Measurements from ENCODE around the gene RHBDD1. TPM values are rescaled to one million over a fixed set of nuclear protein-coding genes. Genes with fewer than 3 reads are reported as not detected.
"Not testable (repeated sequence)": the region's sequence is repeated elsewhere in the genome, so short reads cannot be mapped to it uniquely, and the experiment has no call there.

Gene RHBDD1
- total and polyA plus RNA-seq, 4 donors, result 4.8 to 66.4 (median 24.7) TPM

- Histone ChIP-seq H3K27ac (ENCODE audit: low read depth in 1 of 2, low read length in 1 of 2) (no peak overlapping the region), H3K27me3 (ENCODE audit: control insufficient read depth in 3 of 3, insufficient read depth in 3 of 3, low read length in 2 of 3) (no peaks in the 10 kb centered on the region), H3K4me3 (no peak overlapping the region), H3K36me3 (ENCODE audit: control insufficient read depth in 4 of 4, insufficient read depth in 4 of 4, low read length in 4 of 4) (no peaks in the 10 kb centered on the region), H3K9me3 (ENCODE audit: control insufficient read depth in 4 of 4, insufficient read depth in 3 of 4, low read length in 3 of 4) (peaks cover 0 to 2% (median 0%) of the 10 kb centered on the region in 4 donors), H3K4me1 (ENCODE audit: control insufficient read depth in 5 of 5, insufficient read depth in 5 of 5, low read length in 5 of 5) (peaks cover 0 to 11% (median 4%) of the 10 kb centered on the region in 5 donors), H3K9ac (ENCODE audit: insufficient read depth in 1 of 2, low read length in 2 of 2) (no peak overlapping the region)
- TF ChIP-seq CTCF (IDR thresholded peaks at IDR 0.05; ENCODE audit: control extremely low read depth, extremely low read depth), result no peak
- WGBS, 2 donors, result 100% methylated on average over 1 of the region's 1 CpG
- ATAC-seq (ENCODE audit: insufficient read depth, low FRiP score) (no peak), DNase-seq (no peak)
Measured at GRCh38 chr2:226832061-226832460, 3.8 kb upstream of the RHBDD1 start.

- not testable (repeated sequence) for H3K4me3 ChIP-seq; H3K27me3 ChIP-seq (ENCODE audit: control insufficient read depth in 3 of 3, insufficient read depth in 3 of 3, low read length in 2 of 3); H3K27ac ChIP-seq (ENCODE audit: low read depth in 1 of 2, low read length in 1 of 2); ATAC-seq (ENCODE audit: insufficient read depth, low FRiP score); H3K36me3 ChIP-seq (ENCODE audit: control insufficient read depth in 4 of 4, insufficient read depth in 4 of 4, low read length in 4 of 4); DNase-seq; H3K9me3 ChIP-seq (ENCODE audit: control insufficient read depth in 4 of 4, insufficient read depth in 3 of 4, low read length in 3 of 4)
- peaks cover 0 to 24% (median 7%) of the 10 kb centered on the region in 5 donors for H3K4me1 ChIP-seq (ENCODE audit: control insufficient read depth in 5 of 5, insufficient read depth in 5 of 5, low read length in 5 of 5)
- peak overlapping the region; percentile 59 to 84 for H3K9ac ChIP-seq (ENCODE audit: insufficient read depth in 1 of 2, low read length in 2 of 2)
- WGBS, 2 donors, result 89 to 98% methylated on average over 18 of the region's 18 CpGs
Measured at GRCh38 chr2:226834880-226835279, 974 bp upstream of the RHBDD1 start.

DNA sequence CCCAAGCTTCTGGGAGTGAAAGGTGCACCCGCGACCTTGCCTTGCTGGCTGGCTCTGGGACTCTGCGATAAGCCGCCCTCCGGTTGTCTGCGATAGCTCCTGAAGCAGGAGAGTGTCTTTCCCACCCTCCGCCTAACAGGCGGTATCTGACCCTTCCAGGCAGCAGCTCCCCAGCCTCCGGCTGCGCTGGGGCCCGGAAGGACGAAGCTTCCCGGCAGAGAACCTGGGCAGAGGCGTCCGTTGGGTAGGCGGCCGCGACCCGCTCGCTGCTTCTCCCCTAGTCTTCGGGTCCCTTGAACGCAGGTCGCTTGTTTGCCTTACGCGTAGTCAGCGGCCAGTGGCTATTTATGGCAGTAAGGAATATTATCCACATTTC is 446 bp upstream of the RHBDD1 start:
- TF ChIP-seq CTCF (IDR thresholded peaks at IDR 0.05; ENCODE audit: control extremely low read depth, extremely low read depth), result no peak
- ATAC-seq (ENCODE audit: insufficient read depth, low FRiP score) (peak; percentile 12), DNase-seq (no peak)
- no peaks in the 10 kb centered on the region for H3K27me3 ChIP-seq (ENCODE audit: control insufficient read depth in 3 of 3, insufficient read depth in 3 of 3, low read length in 2 of 3)
- no peaks in the 10 kb centered on the region for H3K36me3 ChIP-seq (ENCODE audit: control insufficient read depth in 4 of 4, insufficient read depth in 4 of 4, low read length in 4 of 4)
- H3K4me1 ChIP-seq (ENCODE audit: control insufficient read depth in 5 of 5, insufficient read depth in 5 of 5, low read length in 5 of 5), result peaks cover 0 to 24% (median 7%) of the 10 kb centered on the region in 5 donors
- 4% methylated on average over 25 to 26 of the region's 26 CpGs for WGBS, 2 donors
- H3K9ac ChIP-seq (ENCODE audit: insufficient read depth in 1 of 2, low read length in 2 of 2), result peak overlapping the region; percentile 59 to 84
- H3K27ac ChIP-seq (ENCODE audit: low read depth in 1 of 2, low read length in 1 of 2), result peak overlapping the region; percentile 80 to 100
- H3K9me3 ChIP-seq (ENCODE audit: control insufficient read depth in 4 of 4, insufficient read depth in 3 of 4, low read length in 3 of 4), result peaks cover 0 to 2% (median 0%) of the 10 kb centered on the region in 4 donors
- H3K4me3 ChIP-seq, result peak overlapping the region; percentile 53

GRCh38 chr2:226836548-226836885 is 663 bp downstream of the RHBDD1 start:
- H3K36me3 ChIP-seq (ENCODE audit: control insufficient read depth in 4 of 4, insufficient read depth in 4 of 4, low read length in 4 of 4), result no peaks in the 10 kb centered on the region
- H3K4me3 ChIP-seq, result peak overlapping the region; percentile 76
- peak overlapping the region; percentile 89 to 99 for H3K9ac ChIP-seq (ENCODE audit: insufficient read depth in 1 of 2, low read length in 2 of 2)
- DNase-seq, result no peak
- no peaks in the 10 kb centered on the region for H3K27me3 ChIP-seq (ENCODE audit: control insufficient read depth in 3 of 3, insufficient read depth in 3 of 3, low read length in 2 of 3)
- H3K9me3 ChIP-seq (ENCODE audit: control insufficient read depth in 4 of 4, insufficient read depth in 3 of 4, low read length in 3 of 4), result no peaks in the 10 kb centered on the region
- TF ChIP-seq CTCF (IDR thresholded peaks at IDR 0.05; ENCODE audit: control extremely low read depth, extremely low read depth), result no peak
- WGBS, 2 donors, result 2 to 5% methylated on average over 6 of the region's 6 CpGs
- ATAC-seq (ENCODE audit: insufficient read depth, low FRiP score), result no peak
- peak overlapping the region; percentile 95 to 100 for H3K27ac ChIP-seq (ENCODE audit: low read depth in 1 of 2, low read length in 1 of 2)
- H3K4me1 ChIP-seq (ENCODE audit: control insufficient read depth in 5 of 5, insufficient read depth in 5 of 5, low read length in 5 of 5), result peaks cover 0 to 24% (median 7%) of the 10 kb centered on the region in 5 donors

Data from lung (tissue), 12 donors.